HL-60/S4 treated with retinoic acid at 250 ng/mL for 4 days and 3 days (cell line): ENCODE results near the gene SDK1.

Experiments
- in situ Hi-C: fragments of 300-500 bp; cut with MboI; formaldehyde crosslinking; loops from 2 replicates; pipeline ENCODE4 v1.7.0; 2022; ENCODE audit warnings: low sequenced_read_pairs

Gene SDK1

GRCh38 chr7:4025694-4026615 lies 724.9 kb downstream of the SDK1 start:
- in situ Hi-C loops: no loop called here

GRCh38 chr7:4026941-4027486 lies 726.0 kb downstream of the SDK1 start:
- in situ Hi-C loops: no loop called here

GRCh38 chr7:4028221-4028620 lies 727.2 kb downstream of the SDK1 start:
- in situ Hi-C loops: no loop called here

- in situ Hi-C loops: no loop called here
Measured at GRCh38 chr7:4029941-4030340, 728.9 kb downstream of the SDK1 start.

- in situ Hi-C loops: no loop called here
Measured at GRCh38 chr7:4030346-4030950, 729.4 kb downstream of the SDK1 start.

GRCh38 chr7:4033996-4034395 lies 732.9 kb downstream of the SDK1 start:
- in situ Hi-C loops: no loop called here

GRCh38 chr7:4037308-4037707 lies 736.3 kb downstream of the SDK1 start:
- in situ Hi-C loops: no loop called here

- in situ Hi-C loops: no loop called here
Measured at GRCh38 chr7:4037877-4038276, 736.8 kb downstream of the SDK1 start.

GRCh38 chr7:4040109-4040928 lies 739.3 kb downstream of the SDK1 start:
- in situ Hi-C loops: no loop called here

GRCh38 chr7:4042402-4043045 lies 741.5 kb downstream of the SDK1 start:
- in situ Hi-C loops: no loop called here

- in situ Hi-C loops: no loop called here
Measured at GRCh38 chr7:4043988-4044387, 742.9 kb downstream of the SDK1 start.

- in situ Hi-C loops: no loop called here
Measured at GRCh38 chr7:4045450-4045849, 744.4 kb downstream of the SDK1 start.

- in situ Hi-C loops: no loop called here
Measured at GRCh38 chr7:4045975-4046374, 744.9 kb downstream of the SDK1 start.

- in situ Hi-C loops: no loop called here
Measured at GRCh38 chr7:4048336-4048735, 747.3 kb downstream of the SDK1 start.

GRCh38 chr7:4049202-4049601 lies 748.1 kb downstream of the SDK1 start:
- in situ Hi-C loops: no loop called here

- in situ Hi-C loops: no loop called here
Measured at GRCh38 chr7:4050126-4050660, 749.1 kb downstream of the SDK1 start.

- in situ Hi-C loops: no loop called here
Measured at GRCh38 chr7:4051696-4052095, 750.6 kb downstream of the SDK1 start.

- in situ Hi-C loops: no loop called here
Measured at GRCh38 chr7:4052130-4052529, 751.1 kb downstream of the SDK1 start.

GRCh38 chr7:4054158-4054557 lies 753.1 kb downstream of the SDK1 start:
- in situ Hi-C loops: no loop called here

GRCh38 chr7:4056552-4057288 lies 755.7 kb downstream of the SDK1 start:
- in situ Hi-C loops: no loop called here
